Activated CD4-positive, alpha-beta T cell treated with anti-CD3 and anti-CD28 coated beads, Interleukin-2, amount 50 U/mL, for 4 hours (primary cell): ENCODE results near the gene CDK4.
"Not testable (repeated sequence)": the region's sequence is repeated elsewhere in the genome, so short reads cannot be mapped to it uniquely, and the experiment has no call there.

ENCODE experiments used
- DNase-seq, 2 experiments: peaks; one replicate each; pipeline ENCODE4 v3.0.0-alpha.2; 2020

CDK4 gene

GRCh38 chr12:57724003-57724935 lies 27.8 kb downstream of the CDK4 start:
- no peak for DNase-seq

GRCh38 chr12:57723630-57723962 lies 28.5 kb downstream of the CDK4 start:
- no peak for DNase-seq

GRCh38 chr12:57722716-57723629 lies 29.1 kb downstream of the CDK4 start:
- no peak for DNase-seq

GRCh38 chr12:57721846-57722608 lies 30.1 kb downstream of the CDK4 start:
- not testable (repeated sequence) for DNase-seq

- no peak for DNase-seq
Measured at GRCh38 chr12:57720606-57721595, 31.2 kb downstream of the CDK4 start.

GRCh38 chr12:57719777-57720605 lies 32.1 kb downstream of the CDK4 start:
- DNase-seq = no peak

- no peak for DNase-seq
Measured at GRCh38 chr12:57718641-57719528, 33.2 kb downstream of the CDK4 start.

- no peak for DNase-seq
Measured at GRCh38 chr12:57717846-57718640, 34.1 kb downstream of the CDK4 start.

GRCh38 chr12:57717131-57717530 lies 35.0 kb downstream of the CDK4 start:
- DNase-seq = no peak

- no peak for DNase-seq
Measured at GRCh38 chr12:57716305-57716704, 35.8 kb downstream of the CDK4 start.

GRCh38 chr12:57715786-57716185 lies 36.3 kb downstream of the CDK4 start:
- DNase-seq = no peak

- not testable (repeated sequence) for DNase-seq
Measured at GRCh38 chr12:57715036-57715748, 36.9 kb downstream of the CDK4 start.

- DNase-seq = no peak
Measured at GRCh38 chr12:57713209-57713608, 38.9 kb downstream of the CDK4 start.

- DNase-seq = no peak
Measured at GRCh38 chr12:57712701-57713100, 39.4 kb downstream of the CDK4 start.

GRCh38 chr12:57708296-57708695 lies 43.8 kb downstream of the CDK4 start:
- DNase-seq = no peak

GRCh38 chr12:57707250-57707649 lies 44.9 kb downstream of the CDK4 start:
- no peak for DNase-seq

- no peak for DNase-seq
Measured at GRCh38 chr12:57700317-57700716, 51.8 kb downstream of the CDK4 start.

GRCh38 chr12:57698414-57698813 lies 53.7 kb downstream of the CDK4 start:
- DNase-seq = no peak
